Testis (tissue), 2 donors: ENCODE data around the gene BACH2.

ENCODE experiments used
- POLR2A ChIP-seq: fragments of 450-650 bp; IDR thresholded peaks from one replicate; pipeline ENCODE4 v1.6.1; 2017; ENCODE audit warnings: antibody characterized with exemption, mild to moderate bottlenecking, moderate library complexity
- TF ChIP-seq, protein P1 (sequence below), 3 experiments: fragments of 450-650 bp in 2 of 3; fragments of 200-600 bp in 1 of 3; sonication (generic) in 1 of 3; IDR thresholded peaks; one replicate each; pipeline ENCODE4 v1.5.1; 2016 to 2019; ENCODE audit warnings: antibody characterized with exemption in 3 of 3, mild to moderate bottlenecking in 2 of 3, moderate library complexity in 1 of 3

DNA sequence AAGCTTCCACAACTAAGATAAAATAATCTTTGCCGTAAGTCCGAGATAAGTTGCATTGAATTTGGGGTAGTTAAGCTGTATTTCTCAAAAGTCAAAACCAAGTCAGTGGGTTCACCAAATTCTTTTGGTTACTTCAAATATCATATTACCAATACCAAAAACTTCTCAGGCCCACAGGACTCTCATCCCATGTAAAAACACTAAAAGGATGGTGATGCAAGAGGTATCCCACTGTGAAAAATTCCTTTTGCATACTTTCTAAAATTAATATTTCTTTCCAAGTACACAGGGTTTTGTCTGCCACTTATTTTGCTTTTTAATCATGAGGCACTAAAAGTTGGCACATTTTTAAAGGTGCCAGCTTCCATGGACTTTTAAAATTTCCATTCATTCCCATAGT lies 251.1 kb downstream of the BACH2 start:
- TF ChIP-seq, protein P1, sequence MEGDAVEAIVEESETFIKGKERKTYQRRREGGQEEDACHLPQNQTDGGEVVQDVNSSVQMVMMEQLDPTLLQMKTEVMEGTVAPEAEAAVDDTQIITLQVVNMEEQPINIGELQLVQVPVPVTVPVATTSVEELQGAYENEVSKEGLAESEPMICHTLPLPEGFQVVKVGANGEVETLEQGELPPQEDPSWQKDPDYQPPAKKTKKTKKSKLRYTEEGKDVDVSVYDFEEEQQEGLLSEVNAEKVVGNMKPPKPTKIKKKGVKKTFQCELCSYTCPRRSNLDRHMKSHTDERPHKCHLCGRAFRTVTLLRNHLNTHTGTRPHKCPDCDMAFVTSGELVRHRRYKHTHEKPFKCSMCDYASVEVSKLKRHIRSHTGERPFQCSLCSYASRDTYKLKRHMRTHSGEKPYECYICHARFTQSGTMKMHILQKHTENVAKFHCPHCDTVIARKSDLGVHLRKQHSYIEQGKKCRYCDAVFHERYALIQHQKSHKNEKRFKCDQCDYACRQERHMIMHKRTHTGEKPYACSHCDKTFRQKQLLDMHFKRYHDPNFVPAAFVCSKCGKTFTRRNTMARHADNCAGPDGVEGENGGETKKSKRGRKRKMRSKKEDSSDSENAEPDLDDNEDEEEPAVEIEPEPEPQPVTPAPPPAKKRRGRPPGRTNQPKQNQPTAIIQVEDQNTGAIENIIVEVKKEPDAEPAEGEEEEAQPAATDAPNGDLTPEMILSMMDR (IDR thresholded peaks at IDR 0.05), result no peak
- TF ChIP-seq POLR2A, result no peak
